Glomerular endothelial cell (primary cell): Measurements from ENCODE around the gene TNRC6C. TPM values are rescaled to one million over a fixed set of nuclear protein-coding genes. Genes with fewer than 3 reads are reported as not detected.
"Not testable (repeated sequence)": the region's sequence is repeated elsewhere in the genome, so short reads cannot be mapped to it uniquely, and the experiment has no call there.

Source experiments
- DNase-seq: peaks from one replicate; pipeline ENCODE4 v3.0.0-alpha.2; 2011; ENCODE audit warnings: low read depth, low spot score; ENCODE audit errors: extremely low read depth
- total RNA-seq: library from RNA; depleted of rRNA; stranded (reverse); fragments of >200 nt; gene quantifications from 2 replicates; pipeline ENCODE4 v1.2.3, GENCODE V29; 2015

TNRC6C gene
- total RNA-seq, 1 donor from 2014 or later = 8.0 TPM

DNA sequence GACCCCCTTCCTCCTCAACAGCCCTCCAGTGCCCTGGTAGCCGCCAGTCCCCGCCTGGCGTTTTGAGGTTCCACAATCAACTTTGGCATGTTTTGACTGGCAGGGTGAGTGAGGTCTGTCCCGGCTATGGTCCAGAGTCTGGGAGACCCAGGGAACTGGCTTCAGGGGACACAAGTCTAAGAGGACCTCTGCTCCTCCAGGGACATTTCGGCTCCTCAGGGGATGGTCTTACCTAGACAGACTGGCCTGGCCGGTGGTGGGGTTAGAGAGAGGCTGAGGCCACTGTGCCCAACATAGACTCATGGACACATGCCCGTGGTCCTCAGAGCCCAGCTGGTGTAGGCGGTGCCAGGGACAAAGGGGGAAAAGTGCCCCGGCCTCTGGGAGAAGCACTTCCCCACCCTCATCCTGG is 174.3 kb downstream of the TNRC6C start:
- DNase-seq = no peak

GRCh38 chr17:78133179-78133951 is 174.9 kb downstream of the TNRC6C start:
- DNase-seq = no peak

DNA sequence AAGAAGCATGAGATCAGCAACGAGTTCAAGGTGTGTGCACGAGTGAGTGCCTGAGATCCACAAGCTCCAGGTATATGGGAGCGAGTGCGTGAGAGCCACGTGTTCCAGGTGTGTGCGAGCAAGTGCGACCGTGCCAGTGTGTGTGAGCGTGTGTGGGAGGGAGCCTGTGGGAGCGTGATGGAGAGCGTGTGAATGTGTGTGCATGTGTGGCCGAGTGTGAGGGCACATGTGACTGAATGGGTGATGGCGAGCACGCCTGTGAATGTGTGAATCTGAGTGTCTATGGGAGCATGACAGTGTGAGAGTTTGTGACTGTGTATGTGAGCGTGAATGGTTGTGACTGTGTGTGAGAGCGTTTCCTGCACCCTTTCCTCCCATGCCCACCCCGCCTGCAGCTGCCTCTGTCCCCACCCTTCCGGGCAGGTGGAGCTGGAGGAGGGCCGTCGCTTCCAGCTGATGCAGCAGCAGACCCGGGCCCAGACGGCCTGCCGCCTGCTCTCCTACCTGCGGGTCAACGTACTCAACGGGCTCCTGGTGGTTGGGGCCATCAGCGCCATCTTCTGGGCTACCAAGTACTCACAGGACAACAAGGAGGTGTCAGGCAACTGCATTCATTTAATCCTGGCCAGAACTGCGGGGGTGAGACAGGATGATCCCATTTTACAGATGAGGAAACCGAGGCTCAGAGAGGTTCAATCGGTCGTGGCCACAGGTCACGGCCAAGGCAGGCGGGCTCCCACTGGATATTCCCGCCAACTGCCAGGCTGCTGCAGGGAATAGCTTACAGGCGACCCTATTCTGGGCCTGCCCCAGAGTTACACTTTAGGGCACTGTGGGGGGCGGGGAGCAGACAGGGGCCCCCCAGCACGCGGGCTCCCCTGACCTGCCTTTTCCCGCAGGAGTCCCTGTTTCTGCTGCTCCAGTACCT is 175.7 kb downstream of the TNRC6C start:
- DNase-seq = no peak

DNA sequence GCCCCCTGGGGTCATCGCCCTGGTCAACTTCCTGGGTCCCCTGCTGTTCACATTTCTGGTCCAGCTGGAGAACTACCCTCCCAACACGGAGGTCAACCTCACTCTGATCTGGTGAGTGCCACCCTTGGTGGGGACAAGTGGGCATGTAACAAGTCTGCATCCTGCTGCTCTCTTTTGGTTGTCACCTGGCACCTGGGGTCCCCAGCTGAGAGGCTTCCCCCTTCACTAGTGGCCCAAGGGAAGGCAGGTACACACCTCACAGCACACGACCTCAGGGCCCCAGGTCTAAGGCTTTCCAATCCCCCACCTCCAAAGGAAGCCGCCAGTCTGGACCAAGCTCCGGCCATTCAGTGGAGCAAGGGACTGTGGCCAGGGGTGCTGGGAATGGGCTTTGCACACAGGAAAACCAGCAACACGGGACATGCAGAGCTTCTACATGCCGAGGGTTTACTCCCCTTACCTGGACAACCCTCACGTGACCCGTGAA is 176.4 kb downstream of the TNRC6C start:
- DNase-seq = no peak

DNA sequence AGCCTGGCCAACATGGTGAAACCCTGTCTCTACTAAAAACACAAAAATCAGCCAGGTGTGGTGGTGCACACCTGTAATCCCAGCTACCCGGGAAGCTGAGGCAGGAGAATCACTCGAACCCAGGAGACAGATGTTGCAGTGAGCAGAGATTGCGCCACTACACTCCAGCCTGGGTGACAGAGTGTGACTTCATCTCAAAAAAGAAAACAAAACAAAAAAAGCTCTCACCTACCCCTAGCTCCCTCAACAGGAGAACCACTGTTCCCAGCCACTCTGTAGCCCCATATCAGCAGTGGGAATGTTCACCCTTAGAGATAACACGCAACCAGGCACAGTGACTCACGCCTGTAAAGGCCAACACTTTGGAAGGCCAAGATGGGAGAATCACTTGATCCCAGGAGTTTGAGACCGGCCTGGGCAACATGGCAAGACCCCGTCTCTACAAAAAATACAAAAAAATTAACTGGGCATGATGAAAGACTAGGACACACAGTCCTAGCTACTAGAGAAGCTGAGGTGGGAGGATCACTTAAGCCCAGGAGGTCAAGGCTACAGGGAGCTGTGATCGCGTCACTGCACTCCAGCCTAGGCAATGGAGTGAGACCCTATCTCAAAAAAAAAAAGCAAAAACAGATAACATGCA is 177.5 kb downstream of the TNRC6C start:
- DNase-seq = no peak

GRCh38 chr17:78137392-78138203 is 179.1 kb downstream of the TNRC6C start:
- no peak for DNase-seq

DNA sequence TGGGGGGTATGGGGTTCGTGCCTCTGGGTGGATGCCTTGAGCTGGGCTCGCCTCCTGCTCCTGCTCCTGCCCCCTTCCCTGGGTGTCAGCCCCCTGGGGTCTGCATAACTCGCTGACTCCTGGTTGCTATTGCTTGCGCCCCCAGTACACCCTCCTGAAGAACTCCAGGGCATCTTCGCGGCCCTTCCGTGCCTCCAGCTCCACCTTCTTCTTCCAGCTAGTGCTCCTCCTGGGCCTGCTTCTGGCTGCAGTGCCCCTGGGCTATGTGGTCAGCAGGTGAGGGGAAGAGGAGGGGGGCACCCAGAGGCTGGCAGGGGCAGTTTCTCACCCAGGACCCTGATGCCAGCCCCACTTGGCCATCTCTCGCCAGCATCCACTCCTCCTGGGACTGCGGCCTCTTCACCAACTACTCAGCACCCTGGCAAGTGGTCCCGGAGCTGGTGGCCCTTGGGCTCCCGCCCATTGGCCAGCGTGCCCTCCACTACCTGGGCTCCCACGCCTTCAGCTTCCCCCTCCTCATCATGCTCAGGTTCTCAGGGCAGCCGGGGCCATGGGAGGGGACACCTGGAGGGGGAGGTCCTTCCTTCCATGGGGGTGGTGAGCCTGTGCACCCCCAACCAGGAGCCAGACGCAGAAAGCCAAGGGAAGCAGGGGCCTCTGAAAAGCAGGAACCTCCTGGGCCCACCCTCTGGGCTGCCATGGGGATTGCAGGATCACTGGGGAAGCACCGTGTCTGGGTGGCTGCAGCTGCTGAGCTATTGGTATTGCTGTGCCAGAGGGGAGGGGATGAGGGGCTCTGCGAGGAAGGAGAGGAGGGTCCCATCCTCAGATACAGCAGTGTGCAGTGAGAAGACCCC is 179.9 kb downstream of the TNRC6C start:
- DNase-seq = no peak

GRCh38 chr17:78139861-78140168 is 181.3 kb downstream of the TNRC6C start:
- not testable (repeated sequence) for DNase-seq

DNA sequence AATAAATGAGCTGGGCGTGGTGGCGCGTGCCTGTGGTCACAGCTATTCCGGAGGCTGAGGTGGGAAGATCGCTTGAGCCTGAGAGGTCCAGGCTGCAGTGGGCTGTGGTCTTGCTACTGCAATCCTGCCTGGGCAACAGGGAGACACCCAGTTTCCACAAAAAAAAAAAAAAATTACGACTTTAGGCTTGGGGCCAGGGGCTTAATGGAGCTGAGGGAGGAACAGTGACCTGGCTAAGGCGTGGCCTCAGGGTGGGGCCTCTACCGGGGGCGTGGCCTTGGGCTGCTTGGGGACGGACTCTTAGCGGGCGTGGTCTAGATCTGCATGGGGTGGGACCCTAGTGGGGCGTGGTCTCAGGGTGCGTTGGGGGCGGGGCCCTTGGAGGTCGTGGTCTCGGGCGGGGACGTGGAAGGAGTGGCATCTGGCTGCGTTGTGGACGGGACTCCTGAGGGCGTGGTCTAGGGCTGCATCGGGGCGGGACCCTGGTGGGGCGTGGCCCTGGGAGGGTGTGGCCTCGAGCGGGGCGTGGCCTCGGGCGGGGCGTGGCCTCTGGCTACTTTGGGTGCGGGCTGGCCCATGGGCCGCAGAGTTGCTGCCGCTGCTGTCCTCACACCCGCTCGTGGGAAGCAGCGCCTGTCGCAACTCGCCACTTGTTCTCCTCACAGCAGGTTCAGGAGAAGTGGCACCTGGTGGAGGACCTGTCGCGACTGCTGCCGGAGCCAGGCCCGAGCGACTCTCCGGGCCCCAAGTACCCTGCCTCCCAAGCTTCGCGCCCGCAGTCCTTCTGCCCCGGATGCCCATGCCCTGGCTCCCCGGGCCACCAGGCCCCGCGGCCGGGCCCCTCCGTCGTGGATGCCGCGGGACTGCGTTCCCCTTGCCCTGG is 181.9 kb downstream of the TNRC6C start:
- peak; percentile 29 for DNase-seq

GRCh38 chr17:78141437-78142118 is 183.1 kb downstream of the TNRC6C start:
- no peak for DNase-seq

DNA sequence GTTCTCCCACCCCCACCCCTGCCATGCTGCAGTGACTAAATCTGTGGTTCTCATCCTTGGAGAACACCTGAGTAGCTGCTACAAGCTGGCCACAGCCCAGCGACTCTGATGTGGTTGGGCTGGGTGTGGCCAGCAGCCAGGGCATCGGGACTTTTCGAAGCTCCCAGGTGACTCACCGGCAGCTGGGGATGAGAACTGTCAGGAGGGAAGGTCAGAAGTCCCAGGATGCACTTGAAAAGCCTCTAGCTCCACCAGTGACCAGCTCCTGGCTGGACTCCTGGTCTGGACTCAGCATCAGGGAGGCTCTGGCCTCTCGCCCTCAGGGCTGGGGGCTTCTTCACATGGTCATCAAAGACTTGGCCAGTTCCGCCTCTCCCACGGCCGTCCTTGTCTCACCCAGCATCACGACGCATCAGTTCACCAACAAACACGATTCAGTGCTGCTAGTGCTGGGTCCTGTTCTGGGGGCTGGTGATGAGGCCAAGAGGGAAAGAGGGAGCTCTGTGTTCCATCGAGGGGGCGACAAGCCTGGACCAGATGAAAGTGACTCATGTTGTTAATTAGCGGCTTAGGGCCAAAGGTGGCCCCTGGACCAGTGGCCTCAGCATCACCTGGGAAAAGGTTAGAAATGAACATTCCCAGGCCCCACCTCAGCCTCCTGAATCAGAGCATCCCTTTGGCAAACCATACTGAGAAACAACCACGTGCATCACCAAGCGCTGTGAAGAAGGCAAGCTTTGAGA is 183.8 kb downstream of the TNRC6C start:
- DNase-seq = no peak

DNA sequence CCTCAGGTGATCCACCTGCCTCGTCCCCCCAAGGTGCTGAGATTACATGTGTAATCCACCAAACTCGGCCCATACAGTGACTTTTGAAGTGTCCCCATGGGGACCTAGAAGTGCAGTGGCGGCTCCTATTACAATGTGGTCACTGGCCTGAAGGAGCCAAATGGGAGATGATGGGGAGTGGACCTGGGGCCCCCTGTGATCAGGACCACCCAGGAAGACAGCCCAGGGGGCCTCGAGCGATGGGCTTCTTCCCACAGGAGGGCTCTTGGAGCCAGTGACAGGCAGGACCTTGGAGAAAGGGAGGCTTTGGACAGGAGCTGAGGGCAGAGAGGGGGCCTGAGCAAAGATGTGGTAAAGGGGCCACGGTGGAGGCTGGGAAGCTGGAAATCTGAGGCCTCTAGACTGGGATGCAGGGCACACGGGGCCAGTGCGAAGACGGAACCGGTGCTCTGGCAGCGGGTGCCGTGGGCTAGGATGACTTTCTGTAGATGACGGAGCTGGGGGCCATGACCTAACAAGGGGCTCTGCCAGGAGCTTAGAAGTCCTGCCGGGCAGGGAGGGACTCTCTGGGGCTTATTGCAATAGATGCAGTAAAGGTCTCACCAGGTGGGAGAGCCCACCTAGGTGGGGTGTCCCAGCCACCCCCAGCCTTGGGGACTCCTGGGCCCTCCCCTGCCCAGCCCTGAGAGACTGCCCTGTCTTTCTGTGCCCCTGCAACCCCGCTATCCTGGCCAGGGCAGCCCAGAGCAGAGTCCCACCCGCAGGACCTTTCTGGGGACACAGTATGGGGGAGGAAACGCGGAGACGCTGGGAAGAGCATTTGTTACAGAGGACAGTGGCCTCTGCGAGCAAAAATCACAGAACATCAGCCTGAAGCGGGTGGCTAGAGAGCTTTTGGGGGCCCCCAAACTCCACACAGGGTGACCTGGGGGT is 185.0 kb downstream of the TNRC6C start:
- no peak for DNase-seq

DNA sequence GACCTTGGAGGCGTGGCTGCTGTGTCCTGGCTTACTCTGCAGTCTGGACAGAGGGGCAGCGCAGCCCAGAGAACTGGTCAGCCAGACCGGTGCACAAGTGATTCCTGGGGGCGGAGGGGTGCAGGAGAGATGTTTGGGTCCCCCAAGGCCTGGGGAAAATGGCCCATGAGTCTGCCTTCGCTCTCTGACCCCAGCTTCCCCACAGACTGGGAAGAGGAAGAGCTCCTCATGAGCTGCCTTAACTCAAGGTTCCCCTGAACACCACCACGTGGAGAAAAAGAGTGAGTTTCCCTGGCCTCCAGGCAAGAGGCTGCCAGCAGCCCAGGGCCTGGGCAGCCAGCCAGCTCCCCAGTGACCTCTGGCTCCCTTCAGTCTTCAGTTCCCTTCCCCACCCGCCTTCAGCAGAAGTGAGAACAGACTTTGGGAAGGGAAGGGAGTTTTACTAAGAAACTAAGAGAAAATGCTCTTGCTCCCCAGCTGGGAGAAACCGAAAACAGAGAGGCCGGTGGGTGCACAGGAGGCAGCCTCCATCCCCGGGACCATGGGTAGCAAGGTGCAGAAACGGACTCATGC is 185.7 kb downstream of the TNRC6C start:
- peak; percentile 22 for DNase-seq

GRCh38 chr17:78144736-78145641 is 186.5 kb downstream of the TNRC6C start:
- no peak for DNase-seq

DNA sequence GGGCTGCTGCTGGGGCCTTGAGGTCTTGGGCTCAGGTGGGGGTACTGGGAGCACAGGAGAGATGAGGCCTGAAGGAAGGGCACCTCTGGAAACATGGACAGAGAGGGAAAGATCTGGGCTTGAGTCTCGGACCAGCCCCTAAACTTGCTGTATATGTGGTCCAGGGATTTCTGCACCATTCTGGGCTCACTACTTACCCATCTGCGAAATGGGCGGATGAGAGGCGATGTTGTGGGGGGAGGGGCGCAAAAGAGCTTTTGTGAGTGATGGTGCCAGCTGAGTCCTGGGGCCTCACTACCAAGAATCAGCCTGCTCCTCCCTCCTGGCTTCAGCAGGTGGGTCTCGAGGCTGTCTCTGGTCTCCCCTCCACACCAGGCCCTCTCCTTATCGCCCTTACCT is 188.0 kb downstream of the TNRC6C start:
- DNase-seq = no peak
